ENCODE data around the gene MIA.
A peak's percentile ranks its signal among the peaks of the same experiment; 100 is the strongest.
"Not testable (repeated sequence)": the region's sequence is repeated elsewhere in the genome, so short reads cannot be mapped to it uniquely, and the experiment has no call there.

Gene MIA

GRCh38 chr19:40808497-40808896 lies 33.2 kb downstream of the MIA start:
- DNase-seq (ENCODE audit: low read depth in 2 of 2) = no peak
- no peak for TF ChIP-seq CTCF (IDR thresholded peaks at IDR 0.05; ENCODE audit: low read depth, low read length)
- no peak overlapping the region for H3K4me3 ChIP-seq (replicated peaks in 1 of 2; ENCODE audit: low read depth in 2 of 2, low read length in 2 of 2)

GRCh38 chr19:40809358-40810086 lies 34.2 kb downstream of the MIA start:
- H3K4me3 ChIP-seq (replicated peaks in 1 of 2; ENCODE audit: low read depth in 2 of 2, low read length in 2 of 2) = no peak overlapping the region
- DNase-seq (ENCODE audit: low read depth in 2 of 2) = no peak
- TF ChIP-seq CTCF (IDR thresholded peaks at IDR 0.05; ENCODE audit: low read depth, low read length) = no peak

- TF ChIP-seq CTCF (IDR thresholded peaks at IDR 0.05; ENCODE audit: low read depth, low read length) = no peak
- DNase-seq (ENCODE audit: low read depth in 2 of 2) = no peak
- H3K4me3 ChIP-seq (replicated peaks in 1 of 2; ENCODE audit: low read depth in 2 of 2, low read length in 2 of 2) = peak overlapping the region in 1 of 2 donors; percentile 3
These were observed 34.8 kb downstream of the MIA start for GRCh38 chr19:40810160-40810559.

GRCh38 chr19:40810649-40811408 lies 35.5 kb downstream of the MIA start:
- peak overlapping the region; percentile 23 to 46 for H3K4me3 ChIP-seq (replicated peaks in 1 of 2; ENCODE audit: low read depth in 2 of 2, low read length in 2 of 2)
- peak; percentile 87 to 92 for DNase-seq (ENCODE audit: low read depth in 2 of 2)

GRCh38 chr19:40811478-40812341 lies 36.4 kb downstream of the MIA start:
- DNase-seq (ENCODE audit: low read depth in 2 of 2) = no peak
- TF ChIP-seq CTCF (IDR thresholded peaks at IDR 0.05; ENCODE audit: low read depth, low read length) = no peak
- no peak overlapping the region for H3K4me3 ChIP-seq (replicated peaks in 1 of 2; ENCODE audit: low read depth in 2 of 2, low read length in 2 of 2)

GRCh38 chr19:40812571-40812970 lies 37.2 kb downstream of the MIA start:
- not testable (repeated sequence) for DNase-seq (ENCODE audit: low read depth in 2 of 2); H3K4me3 ChIP-seq (replicated peaks in 1 of 2; ENCODE audit: low read depth in 2 of 2, low read length in 2 of 2)

- peak in 1 of 2 donors; percentile 74 for DNase-seq (ENCODE audit: low read depth in 2 of 2)
- no peak overlapping the region for H3K4me3 ChIP-seq (replicated peaks in 1 of 2; ENCODE audit: low read depth in 2 of 2, low read length in 2 of 2)
- no peak for TF ChIP-seq CTCF (IDR thresholded peaks at IDR 0.05; ENCODE audit: low read depth, low read length)
These were observed 37.9 kb downstream of the MIA start for GRCh38 chr19:40813182-40813581.

Measured in cardiac fibroblast (primary cell).